CD4-positive, alpha-beta T cell treated with Interleukin-6 for 4 hours (primary cell): Measurements from ENCODE around the gene C11orf24.
"Not testable (repeated sequence)": the region's sequence is repeated elsewhere in the genome, so short reads cannot be mapped to it uniquely, and the experiment has no call there.

ENCODE experiments used
- DNase-seq: peaks from one replicate; pipeline ENCODE4 v3.0.0-alpha.2; 2020; ENCODE audit warnings: mixed read lengths

Gene C11orf24

GRCh38 chr11:68298659-68299516, 27.1 kb upstream of the C11orf24 start:
- DNase-seq = no peak

DNA sequence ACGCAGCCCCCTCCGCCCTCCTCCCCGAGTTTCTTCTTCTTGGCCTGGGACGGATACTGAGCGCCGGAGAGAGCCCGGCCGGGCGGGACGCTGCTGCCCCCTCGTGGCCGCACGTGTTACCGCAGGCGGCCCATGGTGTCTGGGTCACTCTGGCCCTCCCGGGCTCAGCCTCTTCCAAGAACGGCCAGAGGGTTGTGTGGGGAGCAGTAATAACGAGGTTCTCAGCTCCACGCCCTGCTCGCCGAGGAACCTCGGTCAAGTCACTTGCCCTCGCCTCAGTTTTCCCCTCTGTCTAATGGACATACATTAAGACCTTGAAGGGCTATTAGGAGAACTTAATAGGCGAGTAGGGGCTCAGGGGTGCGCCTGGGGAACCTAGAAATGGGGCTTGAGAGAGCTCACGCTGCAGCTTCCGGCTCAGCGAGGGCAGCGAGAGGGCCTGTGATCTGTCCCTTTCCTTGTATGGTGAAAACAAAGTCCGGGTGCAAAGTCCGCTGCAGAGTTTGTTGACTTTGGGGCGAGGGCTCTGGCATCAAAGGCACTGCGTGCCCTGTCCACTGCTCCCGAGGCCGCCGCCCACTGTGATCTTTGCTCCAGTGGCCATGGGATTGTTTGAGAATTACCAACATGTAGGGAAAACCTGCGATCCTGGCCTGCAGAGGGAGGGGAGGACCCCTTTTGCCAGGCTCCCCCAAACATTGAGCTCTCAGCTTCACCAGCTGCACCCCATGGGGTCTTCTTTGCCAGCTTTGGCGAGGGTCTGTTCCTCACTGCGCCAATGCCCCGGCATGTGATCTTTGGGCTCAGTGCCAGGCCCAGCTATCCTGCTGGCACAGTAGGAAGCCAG, 26.3 kb upstream of the C11orf24 start:
- peak; percentile 76 for DNase-seq

DNA sequence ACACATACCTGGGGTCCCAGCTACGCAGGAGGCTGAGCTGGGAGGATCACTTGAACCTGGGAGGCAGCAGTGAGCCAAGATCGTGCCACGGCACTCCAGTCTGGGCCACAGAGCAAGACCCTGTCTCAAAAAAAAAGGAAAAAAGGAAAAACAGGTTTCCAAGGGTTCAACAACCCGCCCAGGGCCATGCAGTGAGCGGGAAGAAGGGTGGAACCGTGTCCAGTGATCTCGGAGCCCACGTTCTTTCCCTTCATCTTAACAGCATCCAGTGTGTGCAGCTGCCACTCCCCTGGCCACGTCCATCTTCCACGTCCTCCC, 25.7 kb upstream of the C11orf24 start:
- DNase-seq = no peak

DNA sequence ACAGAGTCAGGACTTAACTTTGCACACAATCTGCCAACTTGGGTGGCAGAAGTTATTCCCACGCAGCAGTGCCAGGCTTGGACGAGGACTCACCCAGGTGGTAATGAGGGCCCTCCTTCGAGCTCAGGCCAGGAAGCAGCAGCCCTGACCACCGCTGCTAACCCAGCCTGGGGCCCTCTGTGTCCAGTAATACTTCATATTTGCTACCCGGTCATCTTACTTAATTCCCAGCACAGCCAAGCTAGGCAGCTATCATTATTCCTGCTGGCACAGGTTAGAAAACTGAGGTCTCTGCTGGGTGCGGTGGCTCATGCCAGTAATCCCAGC, 25.2 kb upstream of the C11orf24 start:
- no peak for DNase-seq

- DNase-seq = no peak
Measured at GRCh38 chr11:68296344-68297051, 24.7 kb upstream of the C11orf24 start.

DNA sequence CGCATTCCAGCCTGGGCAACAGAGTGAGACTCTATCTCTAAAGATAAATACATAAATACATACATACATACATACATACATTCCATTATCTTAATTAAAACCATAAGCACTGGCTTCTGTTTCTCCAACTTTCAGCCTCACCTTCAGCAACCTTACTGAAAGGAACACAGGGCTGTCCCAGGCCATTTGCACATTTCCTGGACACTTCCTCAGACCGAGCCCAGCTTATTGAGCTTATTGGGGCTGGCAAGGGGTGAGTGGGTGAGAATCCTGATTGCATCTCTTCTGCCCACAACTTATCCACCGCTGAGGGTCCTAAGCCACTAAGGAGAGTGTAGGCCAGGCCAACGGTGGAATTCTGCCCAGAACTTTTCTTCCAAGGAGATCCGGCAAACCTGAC, 24.2 kb upstream of the C11orf24 start:
- DNase-seq = no peak

- DNase-seq = no peak
Measured at GRCh38 chr11:68295271-68295670, 23.5 kb upstream of the C11orf24 start.

GRCh38 chr11:68293708-68294107, 21.9 kb upstream of the C11orf24 start:
- no peak for DNase-seq

- DNase-seq = no peak
Measured at GRCh38 chr11:68289456-68289855, 17.7 kb upstream of the C11orf24 start.

- no peak for DNase-seq
Measured at GRCh38 chr11:68287419-68287818, 15.6 kb upstream of the C11orf24 start.

DNA sequence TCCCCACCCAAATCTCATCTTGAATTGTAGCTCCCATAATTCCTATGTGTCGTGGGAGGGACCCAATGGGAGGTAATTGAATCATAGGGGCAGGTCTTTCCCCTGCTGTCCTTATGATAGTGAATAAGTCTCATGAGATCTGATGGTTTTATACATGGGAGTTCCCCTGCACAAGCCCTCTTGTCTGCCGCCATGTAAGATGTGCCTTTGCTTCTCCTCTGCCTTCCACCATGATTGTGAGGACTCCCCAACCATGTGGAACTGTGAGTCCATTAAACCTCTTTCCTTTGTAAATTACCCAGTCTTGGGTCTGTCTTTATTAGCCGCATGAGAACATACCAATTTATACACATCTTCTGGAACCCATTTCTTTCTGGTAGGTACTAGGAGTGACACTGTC, 12.8 kb upstream of the C11orf24 start:
- DNase-seq = not testable (repeated sequence)

- no peak for DNase-seq
Measured at GRCh38 chr11:68282861-68283230, 11.1 kb upstream of the C11orf24 start.

GRCh38 chr11:68282141-68282860, 10.5 kb upstream of the C11orf24 start:
- DNase-seq = peak; percentile 39

DNA sequence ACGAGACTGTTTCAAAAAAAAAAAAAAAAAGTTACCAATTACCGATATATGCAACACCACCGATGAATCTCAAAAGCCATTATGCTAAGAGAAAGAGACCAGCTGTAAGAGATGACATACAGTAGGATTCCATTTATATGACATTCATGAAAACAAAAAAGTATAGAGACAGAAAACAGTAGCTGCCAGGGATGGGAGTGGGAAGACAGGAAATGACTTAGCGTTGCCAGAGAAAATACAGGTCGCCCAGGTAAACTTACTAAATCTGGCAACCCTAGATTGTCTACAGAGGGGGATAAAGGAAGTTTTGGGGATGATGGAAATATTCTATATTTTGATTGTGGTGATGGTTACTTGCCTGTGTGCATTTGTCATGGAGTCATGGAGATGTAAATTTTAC, 7.9 kb upstream of the C11orf24 start:
- no peak for DNase-seq

DNA sequence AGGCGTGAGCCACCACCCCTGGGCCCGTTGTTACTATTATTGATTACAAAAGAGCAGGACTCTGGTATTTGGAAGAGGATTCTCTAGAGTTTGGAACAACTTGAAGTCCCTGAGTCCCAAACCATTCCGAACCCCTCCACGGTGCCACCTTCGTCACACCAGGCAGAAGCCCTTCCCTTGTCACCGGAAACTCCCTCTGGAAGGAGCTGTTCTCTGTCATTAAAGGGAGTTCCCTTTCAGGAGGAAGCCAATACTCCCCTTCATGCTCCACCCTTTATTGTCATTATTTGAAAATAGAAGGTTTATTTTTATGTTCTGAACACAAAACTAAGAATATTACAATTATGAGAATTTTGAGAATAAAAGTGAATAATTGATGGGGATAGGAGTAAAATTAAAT, 5.1 kb upstream of the C11orf24 start:
- DNase-seq = no peak

DNA sequence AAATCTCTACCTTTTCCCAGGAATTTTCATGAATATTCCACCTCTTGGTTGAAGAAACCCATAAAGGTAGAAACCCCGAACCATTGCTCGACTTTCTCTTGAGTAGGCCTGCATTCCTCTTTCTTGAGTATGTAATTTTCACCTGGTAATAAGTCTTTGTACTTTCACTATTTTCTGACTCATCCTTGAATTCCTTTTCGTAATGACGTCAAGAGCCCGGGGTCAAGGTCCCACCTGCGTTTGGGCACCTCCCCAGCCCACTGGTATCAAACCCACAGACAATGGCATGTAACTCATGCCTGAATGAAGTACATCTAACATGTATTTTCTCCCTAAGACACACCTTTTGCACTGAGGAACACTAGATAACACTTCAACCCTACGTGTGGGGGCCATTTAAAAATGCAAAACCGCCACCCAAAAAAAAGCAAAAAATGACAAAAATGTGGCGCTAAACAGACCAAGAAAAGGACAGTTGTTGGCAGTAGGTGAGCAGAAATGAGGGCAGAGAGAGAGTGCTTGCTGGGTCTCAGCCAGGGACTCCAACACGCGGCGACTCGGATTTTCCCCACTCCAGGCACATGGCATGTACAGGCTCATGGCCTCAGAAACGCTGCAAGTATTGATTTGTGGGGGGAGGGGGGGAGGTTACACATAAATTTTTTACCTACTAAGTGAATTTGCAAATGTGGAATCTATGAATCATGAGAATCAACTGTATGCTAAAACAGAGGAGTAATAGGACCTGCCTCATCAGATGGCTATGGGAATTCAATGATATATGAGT, 4.1 kb upstream of the C11orf24 start:
- DNase-seq = no peak

- no peak for DNase-seq
Measured at GRCh38 chr11:68274306-68274705, 2.5 kb upstream of the C11orf24 start.

DNA sequence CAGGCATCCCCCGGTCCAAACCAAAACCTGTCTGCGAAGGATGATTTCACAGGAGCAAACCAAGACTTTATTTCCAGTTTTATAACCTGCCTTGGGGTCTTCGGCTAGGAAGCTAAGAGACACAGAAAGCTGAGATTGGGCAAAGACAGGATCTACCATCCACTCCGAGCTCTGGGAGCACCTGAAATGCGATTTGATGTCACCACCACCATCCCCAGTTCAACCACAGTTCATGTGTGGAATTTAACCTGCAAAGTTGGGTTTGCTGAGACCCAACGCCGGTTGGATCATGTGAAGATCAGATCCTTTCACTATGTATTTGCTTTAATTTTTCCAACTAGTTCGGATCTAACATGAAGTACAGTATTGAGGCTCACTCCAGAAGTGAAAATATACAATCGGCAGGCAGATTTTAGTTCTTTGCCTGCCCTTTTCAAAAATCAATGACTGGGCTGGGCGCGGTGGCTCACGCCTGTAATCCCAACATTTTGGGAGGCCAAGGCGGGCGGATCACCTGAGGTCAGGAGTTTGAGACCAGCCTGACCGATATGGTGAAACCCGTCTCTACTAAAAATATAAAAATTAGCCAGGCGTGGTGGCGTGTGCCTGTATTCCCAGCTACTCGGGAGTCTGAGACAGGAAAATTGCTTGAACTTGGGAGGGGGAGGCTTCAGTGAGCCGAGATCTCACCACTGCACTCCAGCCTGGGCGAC, 1.4 kb upstream of the C11orf24 start:
- DNase-seq = no peak

- peak; percentile 68 for DNase-seq
Measured at GRCh38 chr11:68271023-68271780, 571 bp downstream of the C11orf24 start.

- DNase-seq = no peak
Measured at GRCh38 chr11:68270196-68271022, 1.4 kb downstream of the C11orf24 start.
